Measurements from ENCODE around the gene PMEPA1.

- TF ChIP-seq EZH2 (IDR thresholded peaks at IDR 0.05), result no peak
- no peak for TF ChIP-seq POLR2AphosphoS5 (IDR thresholded peaks at IDR 0.05; ENCODE audit: borderline replicate concordance, low read depth, low read length)
These were observed 87.6 kb downstream of the PMEPA1 start for GRCh38 chr20:57622201-57622570.
